ENCODE results near the gene PPME1.
"Not testable (repeated sequence)": the region's sequence is repeated elsewhere in the genome, so short reads cannot be mapped to it uniquely, and the experiment has no call there.

PPME1 gene, protein sequence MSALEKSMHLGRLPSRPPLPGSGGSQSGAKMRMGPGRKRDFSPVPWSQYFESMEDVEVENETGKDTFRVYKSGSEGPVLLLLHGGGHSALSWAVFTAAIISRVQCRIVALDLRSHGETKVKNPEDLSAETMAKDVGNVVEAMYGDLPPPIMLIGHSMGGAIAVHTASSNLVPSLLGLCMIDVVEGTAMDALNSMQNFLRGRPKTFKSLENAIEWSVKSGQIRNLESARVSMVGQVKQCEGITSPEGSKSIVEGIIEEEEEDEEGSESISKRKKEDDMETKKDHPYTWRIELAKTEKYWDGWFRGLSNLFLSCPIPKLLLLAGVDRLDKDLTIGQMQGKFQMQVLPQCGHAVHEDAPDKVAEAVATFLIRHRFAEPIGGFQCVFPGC

DNA sequence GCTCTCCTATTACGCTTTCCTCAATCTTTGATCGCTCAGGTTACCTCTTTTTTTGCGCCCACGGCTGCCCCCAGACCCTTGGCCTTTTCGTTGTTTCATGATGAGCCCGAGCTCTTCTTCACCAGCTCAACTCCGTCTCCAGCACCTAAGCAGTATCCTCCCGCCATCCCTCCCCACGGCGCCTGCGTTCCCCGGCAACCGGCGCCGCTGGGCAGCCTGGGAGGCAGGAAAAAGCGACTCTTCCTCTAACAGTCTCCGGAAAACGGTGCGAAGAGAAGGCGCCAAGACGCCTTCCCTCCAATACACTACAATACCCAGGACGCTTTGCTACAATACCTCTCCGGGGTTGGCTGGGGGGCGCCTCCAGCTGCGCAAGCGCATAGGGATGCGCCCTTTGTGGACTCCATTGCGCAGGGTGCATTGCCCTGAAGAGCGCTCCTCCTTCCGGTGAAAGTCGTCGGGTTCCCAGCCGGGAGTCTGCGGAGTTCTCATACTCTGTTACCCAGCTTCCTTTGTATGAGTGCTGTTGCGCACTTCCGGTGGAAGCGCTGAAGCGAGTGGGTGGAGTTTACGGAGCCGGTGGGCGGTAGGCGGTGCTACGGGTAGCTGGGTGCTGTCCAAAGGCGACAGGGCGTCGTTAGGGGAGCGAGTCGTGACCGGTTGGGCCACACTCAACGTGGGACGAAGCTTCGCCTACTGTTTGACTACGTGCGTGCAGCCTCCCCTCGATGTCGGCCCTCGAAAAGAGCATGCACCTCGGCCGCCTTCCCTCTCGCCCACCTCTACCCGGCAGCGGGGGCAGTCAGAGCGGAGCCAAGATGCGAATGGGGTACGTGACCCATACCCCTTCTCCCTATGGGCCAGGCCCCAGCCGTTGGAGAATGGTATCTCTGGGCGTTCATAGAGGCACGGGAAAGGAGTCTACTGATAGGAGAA lies at the start of gene PPME1, which contains the start of gene C2CD3:
Gene PPME1 (plus strand): TSS at position 596 of the 936 bp plus-strand sequence. CDS start 133 bp downstream, at position 729.
Gene C2CD3 (minus strand): TSS at position 309 of the 936 bp plus-strand sequence. CDS start 210 bp downstream, at position 99.
- peak; percentile 95 for DNase-seq (ENCODE audit: low read depth, low spot score)
- peak within 1 kb of the TSS; percentile 94 for H3K4me3 ChIP-seq (ENCODE audit: low read depth, low read length)
- TF ChIP-seq, protein P1, sequence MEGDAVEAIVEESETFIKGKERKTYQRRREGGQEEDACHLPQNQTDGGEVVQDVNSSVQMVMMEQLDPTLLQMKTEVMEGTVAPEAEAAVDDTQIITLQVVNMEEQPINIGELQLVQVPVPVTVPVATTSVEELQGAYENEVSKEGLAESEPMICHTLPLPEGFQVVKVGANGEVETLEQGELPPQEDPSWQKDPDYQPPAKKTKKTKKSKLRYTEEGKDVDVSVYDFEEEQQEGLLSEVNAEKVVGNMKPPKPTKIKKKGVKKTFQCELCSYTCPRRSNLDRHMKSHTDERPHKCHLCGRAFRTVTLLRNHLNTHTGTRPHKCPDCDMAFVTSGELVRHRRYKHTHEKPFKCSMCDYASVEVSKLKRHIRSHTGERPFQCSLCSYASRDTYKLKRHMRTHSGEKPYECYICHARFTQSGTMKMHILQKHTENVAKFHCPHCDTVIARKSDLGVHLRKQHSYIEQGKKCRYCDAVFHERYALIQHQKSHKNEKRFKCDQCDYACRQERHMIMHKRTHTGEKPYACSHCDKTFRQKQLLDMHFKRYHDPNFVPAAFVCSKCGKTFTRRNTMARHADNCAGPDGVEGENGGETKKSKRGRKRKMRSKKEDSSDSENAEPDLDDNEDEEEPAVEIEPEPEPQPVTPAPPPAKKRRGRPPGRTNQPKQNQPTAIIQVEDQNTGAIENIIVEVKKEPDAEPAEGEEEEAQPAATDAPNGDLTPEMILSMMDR (IDR thresholded peaks at IDR 0.05; ENCODE audit: insufficient read depth, low read length, missing control alignments) = peak; percentile 43
- ChIA-PET CTCF (interaction anchor here (0.8 to 2.5 kb wide), 4 partner anchors 22 to 207 kb away, joined by 3 to 12 read pairs (median 4); no protein-coding TSS in a partner anchor), POLR2A (interaction anchor here (0.5 to 1.8 kb wide), 5 partner anchors 9 to 190 kb away, joined by 3 to 7 read pairs (median 3); no protein-coding TSS in a partner anchor)

DNA sequence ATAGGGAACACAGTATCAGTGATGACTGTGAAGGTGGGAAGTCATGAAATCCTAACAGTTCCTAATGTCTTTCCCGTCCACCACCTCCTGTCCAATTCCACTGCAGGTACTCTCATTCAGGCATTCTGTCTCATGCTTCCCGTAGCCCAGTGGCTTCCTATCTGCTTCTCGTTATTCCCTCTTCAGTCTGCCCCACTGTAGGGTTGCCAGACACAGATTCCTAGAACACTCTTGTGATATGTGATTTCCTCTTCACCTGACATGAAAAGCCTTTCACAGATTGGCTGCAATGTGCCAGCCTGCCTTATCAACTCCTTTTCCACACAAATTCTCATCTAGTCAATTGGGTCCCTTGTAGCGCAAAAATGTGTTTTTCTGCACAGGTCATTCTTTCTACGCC lies 49.3 kb upstream of the PPME1 start:
- CTCF ChIA-PET = interaction anchor here (1.5 kb wide), 1 partner anchor 13 kb away, joined by 3 read pairs; no protein-coding TSS in a partner anchor
- POLR2A ChIA-PET = interaction anchor here (1.5 kb wide), 1 partner anchor 11 kb away, joined by 5 read pairs; no protein-coding TSS in a partner anchor
- DNase-seq (ENCODE audit: low read depth, low spot score) = no peak
- TF ChIP-seq, protein P1 (IDR thresholded peaks at IDR 0.05; ENCODE audit: insufficient read depth, low read length, missing control alignments) = no peak
- H3K4me3 ChIP-seq (ENCODE audit: low read depth, low read length) = no peak overlapping the region

DNA sequence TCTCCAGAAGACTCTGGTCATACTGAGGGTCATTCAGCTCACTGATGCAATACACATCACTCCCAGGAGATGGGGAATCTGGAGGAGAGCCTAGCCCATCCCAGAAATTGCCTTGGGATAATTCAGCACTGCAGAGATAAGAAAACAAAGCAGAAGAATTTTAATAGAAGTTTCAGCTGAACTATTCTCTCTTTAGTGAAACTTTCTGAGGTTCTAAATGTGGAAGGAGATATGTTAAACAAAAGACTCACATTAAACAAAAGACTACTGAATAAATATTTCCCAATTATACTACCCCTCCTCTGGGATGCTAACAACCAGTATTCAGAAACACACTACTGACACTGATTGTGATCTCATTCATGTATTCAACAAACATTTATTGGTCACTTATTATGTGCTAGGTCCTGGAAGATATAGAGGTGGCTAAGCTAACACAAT lies 48.1 kb upstream of the PPME1 start:
- DNase-seq (ENCODE audit: low read depth, low spot score) = no peak
- POLR2A ChIA-PET = interaction anchor here (1.0 kb wide), 2 partner anchors 11 to 16 kb away, joined by 3 read pairs; no protein-coding TSS in a partner anchor
- CTCF ChIA-PET = interaction anchor here (0.8 to 1.5 kb wide), 2 partner anchors 10 to 12 kb away, joined by 3 read pairs; no protein-coding TSS in a partner anchor
- H3K4me3 ChIP-seq (ENCODE audit: low read depth, low read length) = no peak overlapping the region
- TF ChIP-seq, protein P1 (IDR thresholded peaks at IDR 0.05; ENCODE audit: insufficient read depth, low read length, missing control alignments) = peak; percentile 15

DNA sequence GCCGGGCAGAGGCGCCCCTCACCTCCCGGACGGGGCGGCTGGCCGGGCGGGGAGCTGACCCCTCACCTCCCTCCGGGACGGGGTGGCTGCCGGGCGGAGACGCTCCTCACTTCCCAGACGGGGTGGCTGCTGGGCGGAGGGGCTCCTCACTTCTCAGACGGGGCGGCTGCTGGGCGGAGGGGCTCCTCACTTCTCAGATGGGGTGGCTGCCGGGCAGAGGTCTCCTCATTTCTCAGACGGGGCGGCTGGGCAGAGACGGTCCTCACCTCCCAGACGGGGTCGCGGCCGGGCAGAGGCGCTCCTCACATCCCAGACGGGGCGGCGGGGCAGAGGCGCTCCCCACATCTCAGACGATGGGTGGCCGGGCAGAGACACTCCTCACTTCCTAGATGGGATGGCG lies 42.0 kb upstream of the PPME1 start:
- CTCF ChIA-PET, POLR2A ChIA-PET: not testable (repeated sequence)

DNA sequence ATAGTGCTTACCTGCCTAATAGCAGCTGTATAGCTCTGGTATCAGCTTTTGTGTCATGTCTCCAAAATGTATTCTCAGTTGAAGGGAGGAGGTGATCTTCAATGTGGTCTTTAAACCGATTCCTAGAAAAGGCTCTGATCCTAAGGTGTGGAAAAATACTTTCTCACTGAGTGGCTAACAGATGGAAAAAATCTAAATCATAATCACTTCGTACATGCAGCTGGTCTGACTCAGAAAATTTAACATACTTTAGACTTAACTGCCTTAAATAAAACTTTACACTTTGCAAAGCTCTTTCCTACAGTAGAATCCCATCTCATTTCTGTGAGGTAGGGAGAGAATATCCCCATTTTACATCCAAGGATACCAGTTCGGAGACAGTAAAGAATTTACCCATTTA lies 38.3 kb upstream of the PPME1 start:
- H3K4me3 ChIP-seq (ENCODE audit: low read depth, low read length) = no peak overlapping the region
- POLR2A ChIA-PET = interaction anchor here (1.3 to 1.4 kb wide), 2 partner anchors 9 to 12 kb away, joined by 5 to 7 read pairs; no protein-coding TSS in a partner anchor
- no peak for DNase-seq (ENCODE audit: low read depth, low spot score)
- CTCF ChIA-PET = interaction anchor here (0.8 to 1.2 kb wide), 3 partner anchors 10 to 169 kb away, joined by 3 read pairs; no protein-coding TSS in a partner anchor
- TF ChIP-seq, protein P1 (IDR thresholded peaks at IDR 0.05; ENCODE audit: insufficient read depth, low read length, missing control alignments) = no peak

More for the DNA sequence above, 42.0 kb upstream of the PPME1 start:
- not testable (repeated sequence) for DNase-seq (ENCODE audit: low read depth, low spot score); H3K4me3 ChIP-seq (ENCODE audit: low read depth, low read length)

DNA sequence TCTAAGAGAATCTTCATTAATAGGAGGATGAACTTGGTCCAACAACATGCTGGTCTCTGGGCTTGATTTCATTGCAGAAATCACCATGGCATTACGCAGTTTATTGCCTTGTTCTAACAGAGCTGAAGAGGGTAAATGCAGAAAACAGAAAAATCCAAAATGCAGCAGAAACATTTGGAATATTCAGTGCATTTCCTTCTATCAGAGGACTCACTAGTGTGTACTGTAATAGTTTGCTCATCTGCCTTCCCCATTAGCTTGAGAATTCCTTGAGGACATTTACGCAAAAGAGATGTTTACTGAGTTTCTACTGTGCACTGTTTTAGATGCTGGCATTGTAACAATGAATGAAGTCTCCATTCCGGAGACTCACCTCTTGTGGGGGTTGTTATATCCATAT lies 37.7 kb upstream of the PPME1 start:
- TF ChIP-seq, protein P1 (IDR thresholded peaks at IDR 0.05; ENCODE audit: insufficient read depth, low read length, missing control alignments) = no peak
- ChIA-PET POLR2A (interaction anchor here (0.7 to 1.4 kb wide), 2 partner anchors 11 to 12 kb away, joined by 3 to 5 read pairs; no protein-coding TSS in a partner anchor), CTCF (interaction anchor here (1.0 to 1.2 kb wide), 2 partner anchors 11 to 170 kb away, joined by 3 read pairs; no protein-coding TSS in a partner anchor)
- no peak for DNase-seq (ENCODE audit: low read depth, low spot score)
- H3K4me3 ChIP-seq (ENCODE audit: low read depth, low read length) = no peak overlapping the region

Measured in AG04449 (cell line).